Middle frontal gyrus (tissue), 1 donor: ENCODE data around the gene RMI1.
"Not testable (repeated sequence)": the region's sequence is repeated elsewhere in the genome, so short reads cannot be mapped to it uniquely, and the experiment has no call there.

ENCODE experiments used
- DNase-seq: peaks from one replicate; pipeline ENCODE4 v3.0.0-alpha.2; 2015; ENCODE audit warnings: low spot score; ENCODE audit errors: extremely low spot score

Gene RMI1

DNA sequence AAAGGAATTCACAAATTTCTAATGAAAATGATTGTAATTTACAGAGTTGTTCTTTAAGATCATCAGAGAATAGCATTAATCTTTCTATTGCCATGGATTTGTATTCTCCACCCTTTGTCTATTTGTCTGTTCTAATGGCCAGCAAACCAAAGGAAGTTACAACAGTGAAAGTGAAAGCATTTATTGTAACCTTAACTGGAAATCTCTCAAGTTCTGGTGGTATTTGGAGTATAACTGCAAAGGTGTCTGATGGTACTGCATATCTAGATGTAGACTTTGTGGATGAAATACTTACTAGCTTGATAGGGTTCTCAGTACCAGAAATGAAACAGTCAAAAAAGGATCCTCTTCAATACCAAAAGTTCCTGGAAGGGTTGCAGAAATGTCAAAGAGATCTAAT is 21.7 kb downstream of the RMI1 start:
- no peak for DNase-seq

DNA sequence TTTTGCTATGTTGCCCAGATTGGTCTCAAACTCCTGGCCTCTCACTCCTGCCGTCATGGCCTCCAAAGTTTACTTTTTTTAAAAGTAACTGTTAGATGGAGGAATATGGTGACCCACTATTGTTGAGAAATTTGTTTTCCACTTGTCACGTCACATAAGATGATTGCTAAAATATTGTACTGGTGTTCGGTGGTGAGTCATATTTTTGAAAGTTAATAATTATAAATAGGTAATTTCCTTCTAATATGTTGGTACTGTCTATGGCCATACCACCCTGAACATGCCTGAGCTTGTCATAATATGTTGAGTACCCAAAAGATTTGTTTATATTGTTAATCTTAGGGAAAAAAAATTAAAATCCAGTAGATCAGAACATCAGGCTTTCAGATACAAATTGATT is 22.6 kb downstream of the RMI1 start:
- no peak for DNase-seq

DNA sequence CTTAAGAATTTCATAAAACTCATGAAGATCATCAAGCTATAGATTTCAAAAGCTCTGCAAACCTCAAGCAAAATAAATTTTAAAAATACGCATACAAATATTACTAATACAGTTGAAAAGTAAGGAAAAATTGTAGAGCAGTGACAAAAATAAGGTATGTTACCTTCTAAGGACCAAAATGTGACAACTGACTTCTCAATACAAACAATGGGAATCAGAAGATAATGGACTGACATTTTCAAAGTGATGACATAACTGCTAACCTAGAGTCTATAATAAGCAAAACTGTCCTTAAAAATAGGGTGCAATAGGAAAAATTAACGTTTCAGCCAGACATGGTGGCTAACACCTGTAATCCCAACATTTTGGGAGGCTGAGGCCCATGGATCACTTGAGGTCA is 27.1 kb downstream of the RMI1 start:
- no peak for DNase-seq

DNA sequence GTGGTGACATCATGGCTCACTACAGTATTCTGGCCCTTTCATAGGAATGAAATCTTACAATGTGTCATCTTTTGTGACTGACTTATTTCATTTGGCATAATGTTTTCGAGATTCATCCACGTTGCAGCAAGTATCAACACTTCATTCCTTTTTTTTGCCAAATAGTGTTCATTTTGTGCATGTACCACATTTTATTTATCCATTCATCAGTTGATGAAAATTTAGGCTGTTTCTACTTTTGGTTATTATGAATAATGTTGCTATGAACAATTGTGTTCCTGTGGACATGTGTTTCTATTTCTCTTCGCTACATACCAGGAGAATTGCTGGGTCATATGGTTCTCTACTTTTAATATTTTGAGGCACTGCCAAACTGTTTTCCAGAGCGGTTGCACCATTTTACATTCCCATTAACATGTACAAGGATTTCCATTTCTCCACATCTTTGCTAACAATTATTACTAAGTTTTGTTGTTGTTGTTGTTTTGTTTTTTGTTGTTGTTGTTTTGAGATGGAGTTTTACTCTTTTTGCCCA is 43.5 kb downstream of the RMI1 start:
- no peak for DNase-seq

DNA sequence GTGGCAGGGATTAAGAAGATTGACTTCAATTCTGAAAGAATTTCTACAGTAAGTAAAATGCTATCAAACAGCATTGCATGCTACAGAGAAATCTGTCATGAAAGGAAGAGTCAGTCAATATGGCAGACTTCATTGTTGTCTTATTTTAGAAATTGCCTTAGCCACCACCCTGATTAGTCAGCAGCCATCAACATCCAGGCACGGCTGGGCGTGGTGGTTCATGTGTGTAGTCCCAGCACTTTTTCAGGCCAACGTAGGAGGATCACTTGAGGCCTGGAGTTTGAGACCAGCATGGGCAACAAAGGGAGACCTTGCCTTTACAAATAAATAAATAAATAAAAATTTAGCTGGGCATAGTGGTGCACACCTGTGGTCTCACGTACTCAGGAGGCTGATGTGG is 46.6 kb downstream of the RMI1 start:
- DNase-seq, result no peak

DNA sequence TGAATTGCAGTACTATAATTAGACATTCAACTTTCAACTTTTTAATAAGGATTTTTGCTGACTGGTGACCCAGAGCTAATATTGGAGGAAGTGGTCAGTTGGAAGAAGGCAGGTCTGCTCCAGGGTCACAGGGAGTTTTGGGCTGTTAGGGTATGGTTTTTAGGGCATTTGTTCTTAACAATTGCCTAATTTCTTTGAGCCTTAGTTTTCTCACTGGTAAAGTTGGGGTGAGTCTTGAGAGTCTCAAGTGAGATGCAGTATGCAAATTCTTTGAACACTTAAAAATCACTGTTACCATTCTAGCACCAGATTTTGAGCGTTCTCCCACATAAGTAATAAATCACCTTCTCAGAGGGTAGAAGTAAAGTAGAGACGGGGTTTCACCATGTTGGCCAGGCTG is 50.9 kb downstream of the RMI1 start:
- no peak for DNase-seq

DNA sequence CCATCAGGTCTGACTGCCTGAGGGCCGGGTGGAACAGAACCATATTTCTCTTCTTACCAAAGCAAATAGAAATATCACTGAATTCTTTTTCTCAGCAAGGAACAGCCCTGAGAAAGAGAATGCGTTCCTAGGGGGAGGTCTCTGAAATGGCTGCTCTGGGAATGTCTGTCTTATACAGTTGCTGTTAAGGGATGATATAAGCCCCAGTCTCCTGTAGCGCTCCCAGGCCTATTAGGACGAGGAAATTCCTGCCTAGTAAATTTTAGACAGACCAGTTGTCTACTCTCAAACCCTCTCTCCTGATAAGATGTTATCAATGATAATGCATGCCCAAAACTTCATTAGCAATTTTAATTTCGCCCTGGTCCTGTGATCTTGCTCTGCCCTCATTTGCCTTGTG is 61.3 kb downstream of the RMI1 start:
- not testable (repeated sequence) for DNase-seq

DNA sequence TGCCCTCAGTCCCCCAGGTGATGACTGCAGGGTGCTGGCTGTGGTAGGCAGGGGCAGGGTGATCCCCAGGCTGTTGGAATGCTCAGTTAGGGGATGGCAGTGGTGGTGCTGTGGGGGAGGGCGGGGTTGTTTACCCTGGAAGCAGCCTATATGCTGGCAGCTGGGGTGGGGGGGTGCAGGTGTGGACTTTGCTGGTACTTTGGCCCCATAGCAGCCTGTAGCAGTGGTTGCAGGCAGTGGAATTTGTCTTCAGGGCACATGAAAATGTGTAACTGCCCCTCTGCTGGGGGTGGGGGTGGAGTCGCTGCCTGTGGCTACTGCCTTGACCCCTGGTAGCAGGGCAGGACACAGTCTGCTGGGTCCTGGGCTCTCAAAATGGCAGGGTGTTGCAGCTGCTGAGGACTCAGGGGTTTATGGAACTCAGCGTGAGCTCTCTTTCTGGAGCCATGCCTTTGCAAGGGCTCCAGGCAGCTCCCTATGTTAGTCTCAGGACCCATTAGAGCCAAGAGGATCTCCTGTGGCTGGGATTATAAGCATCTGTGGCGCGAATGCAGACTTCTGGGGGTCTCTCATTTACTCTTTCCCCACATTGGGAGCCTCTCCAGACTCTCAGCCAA is 65.0 kb downstream of the RMI1 start:
- no peak for DNase-seq
